AG04450 (cell line): ENCODE data around the gene PLA2G6. TPM values are rescaled to one million over a fixed set of nuclear protein-coding genes. Genes with fewer than 3 reads are reported as not detected.
A peak's percentile ranks its signal among the peaks of the same experiment; 100 is the strongest.

Source experiments
- CTCF ChIA-PET: fragments of 300-600, 350-600 bp; formaldehyde crosslinking; extraction: SDS; loops from one replicate; lab custom pipeline; 2022; ENCODE audit warnings: antibody characterized with exemption, inconsistent platforms; lab: Charles Lee
- POLR2A ChIA-PET: fragments of 350-600 bp; formaldehyde crosslinking; extraction: SDS; loops from one replicate; lab custom pipeline; 2021; ENCODE audit warnings: antibody characterized with exemption, inconsistent platforms; lab: Yijun Ruan, JAX
- DNase-seq: peaks from one replicate; pipeline ENCODE4 v3.0.0-alpha.2; 2011; ENCODE audit warnings: low read depth, low spot score
- H3K27ac ChIP-seq: one replicate; pipeline ENCODE4 v1.5.1; 2012; ENCODE audit warnings: low read depth, low read length, control low read depth
- H3K27me3 ChIP-seq: one replicate; pipeline ENCODE4 v1.6.0; 2012; ENCODE audit warnings: low read length; ENCODE audit not compliant: control insufficient read depth, insufficient read depth
- H3K4me3 ChIP-seq: 2 replicates; pipeline ENCODE4 v1.5.1; 2011; ENCODE audit warnings: mild to moderate bottlenecking, low read depth, low read length, control low read depth
- H3K9me3 ChIP-seq: 2 replicates; pipeline ENCODE4 v1.5.1; 2012; ENCODE audit warnings: low read length; ENCODE audit not compliant: control insufficient read depth, insufficient read depth
- polyA plus RNA-seq: library from polyadenylated mRNA; depleted of rRNA; stranded (reverse); fragments of >200 nt; gene quantifications from 2 replicates; pipeline ENCODE4 v1.2.3, GENCODE V29; 2011
- TF ChIP-seq, protein P1 (sequence below): IDR thresholded peaks from 2 replicates; pipeline ENCODE4 v1.5.1; 2011; ENCODE audit warnings: low read depth, low read length, control low read depth, inconsistent platforms

PLA2G6 gene
- polyA plus RNA-seq, 1 experiment, result 5.0 TPM

- ChIA-PET POLR2A (no interaction called here), CTCF (no interaction called here)
- no peak for DNase-seq
- TF ChIP-seq, protein P1, sequence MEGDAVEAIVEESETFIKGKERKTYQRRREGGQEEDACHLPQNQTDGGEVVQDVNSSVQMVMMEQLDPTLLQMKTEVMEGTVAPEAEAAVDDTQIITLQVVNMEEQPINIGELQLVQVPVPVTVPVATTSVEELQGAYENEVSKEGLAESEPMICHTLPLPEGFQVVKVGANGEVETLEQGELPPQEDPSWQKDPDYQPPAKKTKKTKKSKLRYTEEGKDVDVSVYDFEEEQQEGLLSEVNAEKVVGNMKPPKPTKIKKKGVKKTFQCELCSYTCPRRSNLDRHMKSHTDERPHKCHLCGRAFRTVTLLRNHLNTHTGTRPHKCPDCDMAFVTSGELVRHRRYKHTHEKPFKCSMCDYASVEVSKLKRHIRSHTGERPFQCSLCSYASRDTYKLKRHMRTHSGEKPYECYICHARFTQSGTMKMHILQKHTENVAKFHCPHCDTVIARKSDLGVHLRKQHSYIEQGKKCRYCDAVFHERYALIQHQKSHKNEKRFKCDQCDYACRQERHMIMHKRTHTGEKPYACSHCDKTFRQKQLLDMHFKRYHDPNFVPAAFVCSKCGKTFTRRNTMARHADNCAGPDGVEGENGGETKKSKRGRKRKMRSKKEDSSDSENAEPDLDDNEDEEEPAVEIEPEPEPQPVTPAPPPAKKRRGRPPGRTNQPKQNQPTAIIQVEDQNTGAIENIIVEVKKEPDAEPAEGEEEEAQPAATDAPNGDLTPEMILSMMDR, result no peak
- H3K27ac ChIP-seq, result no peak overlapping the region
- peaks cover under 1% of the 10 kb centered on the region; the same call in 1 of the 2 replicates for H3K9me3 ChIP-seq
- H3K4me3 ChIP-seq, result no peak overlapping the region
- no peaks in the 10 kb centered on the region for H3K27me3 ChIP-seq
Observed at GRCh38 chr22:38207898-38208432, 26.3 kb upstream of the PLA2G6 start.

- POLR2A ChIA-PET, result interaction anchor here (0.6 to 1.1 kb wide), 3 partner anchors 9 to 70 kb away, joined by 5 to 9 read pairs (median 7); no protein-coding TSS in a partner anchor
- peaks cover 4% of the 10 kb centered on the region; the same call in 1 of the 2 replicates for H3K9me3 ChIP-seq
- CTCF ChIA-PET, result interaction anchor here (0.6 to 1.8 kb wide), 4 partner anchors 13 to 193 kb away, joined by 3 to 4 read pairs (median 4); no protein-coding TSS in a partner anchor
- no peaks in the 10 kb centered on the region for H3K27me3 ChIP-seq
- H3K27ac ChIP-seq, result peak overlapping the region; percentile 77
- peak; percentile 46 for DNase-seq
- peak overlapping the region; percentile 31 for H3K4me3 ChIP-seq
- TF ChIP-seq, protein P1, result no peak
Observed at GRCh38 chr22:38205261-38206128, 23.9 kb upstream of the PLA2G6 start.

DNA sequence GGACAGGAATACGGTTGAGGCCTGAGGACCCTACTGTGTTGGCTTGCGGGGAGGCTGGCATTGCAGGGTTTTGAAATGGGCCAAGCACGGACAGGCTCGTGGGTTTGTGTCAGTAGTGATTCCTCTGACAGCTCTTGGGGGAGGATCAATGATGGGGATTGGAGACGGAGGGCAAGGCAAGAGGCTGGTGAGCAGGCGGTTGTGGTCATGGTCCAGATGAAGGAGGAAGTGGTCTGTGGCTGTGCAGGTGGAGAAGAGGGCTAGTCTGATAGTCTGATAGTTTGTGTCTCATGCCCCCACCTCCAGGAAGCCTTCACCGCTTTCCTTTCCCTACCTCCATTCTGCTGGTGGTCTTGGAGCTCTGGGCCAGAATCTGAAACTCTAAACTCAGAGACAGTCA, 23.2 kb upstream of the PLA2G6 start:
- H3K9me3 ChIP-seq, result peaks cover 4% of the 10 kb centered on the region; the same call in 1 of the 2 replicates
- peak overlapping the region; percentile 31 for H3K4me3 ChIP-seq
- peak overlapping the region; percentile 77 for H3K27ac ChIP-seq
- TF ChIP-seq, protein P1, result no peak
- ChIA-PET POLR2A (interaction anchor here (1.1 kb wide), 1 partner anchor 10 kb away, joined by 5 read pairs; no protein-coding TSS in a partner anchor), CTCF (interaction anchor here (0.6 to 1.8 kb wide), 5 partner anchors 17 to 193 kb away, joined by 3 to 4 read pairs (median 3); no protein-coding TSS in a partner anchor)
- DNase-seq, result no peak
- no peaks in the 10 kb centered on the region for H3K27me3 ChIP-seq

DNA sequence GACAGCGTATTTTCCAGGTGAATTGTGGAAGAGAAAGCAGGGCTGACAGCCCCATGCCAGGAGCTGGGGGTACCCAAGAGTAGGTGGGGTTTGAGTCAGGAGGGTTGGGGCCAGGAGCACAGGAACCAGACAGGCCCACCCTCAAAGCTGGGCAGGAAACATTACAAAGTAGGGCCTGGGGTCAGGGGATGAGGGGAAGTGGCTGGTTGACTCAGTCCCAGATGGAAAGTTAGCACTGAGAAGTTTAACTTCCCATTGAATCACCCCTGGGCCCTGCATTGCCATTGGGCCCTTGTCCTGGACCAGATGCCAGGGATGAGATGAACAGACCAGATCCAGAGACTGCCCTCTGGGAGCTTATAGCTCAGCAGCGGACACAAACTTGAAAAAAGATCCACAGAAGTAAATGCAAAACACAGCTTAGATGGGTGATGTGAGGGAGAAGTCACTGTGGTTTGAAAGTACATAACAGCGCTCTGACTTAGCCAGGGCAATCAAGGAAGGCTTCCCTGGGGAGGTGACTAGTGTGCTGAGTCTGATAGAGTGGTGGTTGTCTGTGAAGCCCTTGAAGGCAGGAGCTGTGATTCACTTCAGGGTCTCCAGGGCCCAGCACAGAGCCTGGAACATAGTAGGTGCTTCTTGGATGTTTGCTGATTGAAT, 22.4 kb upstream of the PLA2G6 start:
- Histone ChIP-seq H3K4me3 (peak overlapping the region; percentile 88), H3K27ac (peak overlapping the region; percentile 95), H3K9me3 (peaks cover 4% of the 10 kb centered on the region; the same call in 1 of the 2 replicates), H3K27me3 (no peaks in the 10 kb centered on the region)
- ChIA-PET CTCF (interaction anchor here (0.5 to 1.8 kb wide), 4 partner anchors 17 to 90 kb away, joined by 3 to 4 read pairs (median 4); no protein-coding TSS in a partner anchor), POLR2A (no interaction called here)
- DNase-seq, result no peak
- TF ChIP-seq, protein P1, result no peak
